PC-3 (cell line): ENCODE measurements around the gene MMP24OS. TPM values are rescaled to one million over a fixed set of nuclear protein-coding genes. Genes with fewer than 3 reads are reported as not detected.

Source experiments
- ATAC-seq: fragments of 200-7000 bp; cut with Tn5 transposase; 2 replicates; pipeline ENCODE4 v1.9.1; 2020; ENCODE audit warnings: mild to moderate bottlenecking, moderate library complexity
- BruUV-seq: library from RNA; stranded (reverse); fragments of 400-500 nt; replicated peaks from 2 replicates; lab custom pipeline; 2021; lab: Mats Ljungman, UMichigan
- CTCF ChIA-PET: fragments of 300-600 bp; sonication (Branson Sonifier 250); formaldehyde crosslinking; loops from one replicate; lab custom pipeline; 2022; ENCODE audit warnings: antibody characterized with exemption; lab: Charles Lee
- POLR2A ChIA-PET: fragments of 300-600 bp; sonication (Branson Sonifier 250); formaldehyde crosslinking; loops from one replicate; lab custom pipeline; 2022; ENCODE audit warnings: antibody characterized with exemption; ENCODE audit not compliant: unreplicated experiment; lab: Charles Lee
- DNase-seq: peaks from one replicate; pipeline ENCODE4 v3.0.0-alpha.2; 2015
- H2AFZ ChIP-seq: fragments of 300-600 bp; sonication (generic); 2 replicates; pipeline ENCODE4 v1.6.0; 2016; ENCODE audit warnings: antibody characterized with exemption, low read length
- H3F3A ChIP-seq: fragments of 300-600 bp; sonication (generic); one replicate; pipeline ENCODE4 v1.6.0; 2017; ENCODE audit warnings: antibody characterized with exemption, low read length, control low read depth, mild to moderate bottlenecking; ENCODE audit not compliant: unreplicated experiment
- H3K27ac ChIP-seq: fragments of 300-600 bp; sonication (generic); 2 replicates; pipeline ENCODE4 v1.5.1; 2016; ENCODE audit warnings: mild to moderate bottlenecking, low read length
- H3K27me3 ChIP-seq: fragments of 300-600 bp; sonication (generic); 2 replicates; pipeline ENCODE4 v1.6.1; 2016; ENCODE audit warnings: low read length, mixed read lengths
- H3K36me3 ChIP-seq: fragments of 300-600 bp; sonication (generic); 2 replicates; pipeline ENCODE4 v1.6.1; 2016; ENCODE audit warnings: low read depth, mixed run types, low read length, mixed read lengths
- H3K4me1 ChIP-seq: fragments of 300-600 bp; sonication (generic); 2 replicates; pipeline ENCODE4 v1.5.1; 2016; ENCODE audit warnings: low read length; ENCODE audit not compliant: insufficient read depth
- H3K4me2 ChIP-seq: fragments of 300-600 bp; sonication (generic); 2 replicates; pipeline ENCODE4 v1.6.0; 2016; ENCODE audit warnings: low read length
- H3K4me3 ChIP-seq: fragments of 300-600 bp; sonication (generic); 2 replicates; pipeline ENCODE4 v1.5.1; 2016; ENCODE audit warnings: mild to moderate bottlenecking, low read length, mixed read lengths
- H3K79me2 ChIP-seq: fragments of 300-600 bp; sonication (generic); 2 replicates; pipeline ENCODE4 v1.6.1; 2017; ENCODE audit warnings: low read length, mixed read lengths
- H3K9ac ChIP-seq: fragments of 300-600 bp; sonication (generic); 2 replicates; pipeline ENCODE4 v1.6.0; 2016; ENCODE audit warnings: mild to moderate bottlenecking, low read length
- H3K9me2 ChIP-seq: fragments of 300-600 bp; sonication (generic); replicated peaks from 2 replicates; pipeline ENCODE4 v1.6.1; 2016; ENCODE audit warnings: mixed run types, low read length, mixed read lengths
- H3K9me3 ChIP-seq: fragments of 300-600 bp; sonication (generic); 2 replicates; pipeline ENCODE4 v1.6.1; 2016; ENCODE audit warnings: low read length, mixed read lengths
- H4K20me1 ChIP-seq: fragments of 300-600 bp; sonication (generic); 2 replicates; pipeline ENCODE4 v1.6.1; 2016; ENCODE audit warnings: low read length, mixed read lengths
- EZH2 ChIP-seq: fragments of 300-600 bp; sonication (generic); IDR thresholded peaks from one replicate; pipeline ENCODE4 v1.6.1; 2017; ENCODE audit warnings: antibody characterized with exemption, mild to moderate bottlenecking, low read length; ENCODE audit not compliant: unreplicated experiment
- EZH2phosphoT487 ChIP-seq: fragments of 300-600 bp; sonication (generic); IDR thresholded peaks from 2 replicates; pipeline ENCODE4 v1.6.1; 2018; ENCODE audit warnings: mild to moderate bottlenecking, antibody characterized with exemption, low read length, borderline replicate concordance
- intact Hi-C: fragments of 100-400 bp; cut with micrococcal nuclease; formaldehyde crosslinking; loops from 2 replicates; pipeline ENCODE4 v1.9.0; 2023
- total RNA-seq: library from RNA; depleted of rRNA; stranded (reverse); fragments of >200 nt; gene quantifications from 2 replicates; pipeline ENCODE4 v1.2.3, GENCODE V29; 2014
- TF ChIP-seq, protein P1 (sequence below): fragments of 300-600 bp; sonication (generic); conservative IDR thresholded peaks from 2 replicates; pipeline ENCODE4 v1.5.1; 2017; ENCODE audit warnings: antibody characterized with exemption, low read depth, mild to moderate bottlenecking, low read length

The MMP24OS gene
- total RNA-seq, 1 experiment from 2014 or later = 19.5 TPM

GRCh38 chr20:35280523-35280922 is 2.6 kb upstream of the MMP24OS start:
- no TSS peak for BruUV-seq
- Histone ChIP-seq H2AFZ (no peak overlapping the region), H3K9me3 (no peaks in the 10 kb centered on the region), H3K27ac (no peak overlapping the region), H3K4me3 (no peak overlapping the region), H3K9me2 (no peaks in the 10 kb centered on the region), H3K36me3 (peaks cover 41% of the 10 kb centered on the region), H3K4me1 (peaks cover 27% of the 10 kb centered on the region), H3K79me2 (peaks cover 54% of the 10 kb centered on the region), H3K27me3 (no peaks in the 10 kb centered on the region), H3K9ac (no peak overlapping the region), H4K20me1 (peaks cover 7% of the 10 kb centered on the region; the same call in 1 of the 2 replicates), H3K4me2 (no peak overlapping the region), H3F3A (peaks cover 20% of the 10 kb centered on the region)
- ChIA-PET POLR2A (no interaction called here), CTCF (no interaction called here)
- TF ChIP-seq EZH2 = no peak
- TF ChIP-seq, protein P1, sequence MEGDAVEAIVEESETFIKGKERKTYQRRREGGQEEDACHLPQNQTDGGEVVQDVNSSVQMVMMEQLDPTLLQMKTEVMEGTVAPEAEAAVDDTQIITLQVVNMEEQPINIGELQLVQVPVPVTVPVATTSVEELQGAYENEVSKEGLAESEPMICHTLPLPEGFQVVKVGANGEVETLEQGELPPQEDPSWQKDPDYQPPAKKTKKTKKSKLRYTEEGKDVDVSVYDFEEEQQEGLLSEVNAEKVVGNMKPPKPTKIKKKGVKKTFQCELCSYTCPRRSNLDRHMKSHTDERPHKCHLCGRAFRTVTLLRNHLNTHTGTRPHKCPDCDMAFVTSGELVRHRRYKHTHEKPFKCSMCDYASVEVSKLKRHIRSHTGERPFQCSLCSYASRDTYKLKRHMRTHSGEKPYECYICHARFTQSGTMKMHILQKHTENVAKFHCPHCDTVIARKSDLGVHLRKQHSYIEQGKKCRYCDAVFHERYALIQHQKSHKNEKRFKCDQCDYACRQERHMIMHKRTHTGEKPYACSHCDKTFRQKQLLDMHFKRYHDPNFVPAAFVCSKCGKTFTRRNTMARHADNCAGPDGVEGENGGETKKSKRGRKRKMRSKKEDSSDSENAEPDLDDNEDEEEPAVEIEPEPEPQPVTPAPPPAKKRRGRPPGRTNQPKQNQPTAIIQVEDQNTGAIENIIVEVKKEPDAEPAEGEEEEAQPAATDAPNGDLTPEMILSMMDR = no peak
- TF ChIP-seq EZH2phosphoT487 = no peak
- no peak for DNase-seq
- intact Hi-C loops = no loop called here
- no peak for ATAC-seq

- H3K4me2 ChIP-seq = no peak overlapping the region
- no peak for DNase-seq
- intact Hi-C loops = no loop called here
Observed at GRCh38 chr20:35279533-35280174, 1.7 kb upstream of the MMP24OS start.

More at GRCh38 chr20:35279533-35280174, 1.7 kb upstream of the MMP24OS start:
- Histone ChIP-seq H3K4me3 (no peak overlapping the region), H3F3A (peaks cover 20% of the 10 kb centered on the region), H4K20me1 (peaks cover 7% of the 10 kb centered on the region; the same call in 1 of the 2 replicates), H3K27me3 (no peaks in the 10 kb centered on the region), H3K79me2 (peaks cover 54% of the 10 kb centered on the region), H2AFZ (no peak overlapping the region), H3K4me1 (peaks cover 20% of the 10 kb centered on the region), H3K9me2 (no peaks in the 10 kb centered on the region), H3K27ac (no peak overlapping the region), H3K36me3 (peaks cover 41% of the 10 kb centered on the region), H3K9me3 (no peaks in the 10 kb centered on the region), H3K9ac (no peak overlapping the region)
- BruUV-seq = no TSS peak
- TF ChIP-seq, protein P1 = no peak
- TF ChIP-seq EZH2 (no peak), EZH2phosphoT487 (no peak)
- ATAC-seq = no peak
- ChIA-PET POLR2A (interaction anchor here (1.2 kb wide), 1 partner anchor 26 kb away, joined by 5 read pairs; no protein-coding TSS in a partner anchor), CTCF (interaction anchor here (0.5 kb wide), 1 partner anchor 160 kb away, joined by 7 read pairs; no protein-coding TSS in a partner anchor)
